GM12878 (cell line): Measurements from ENCODE around the gene ART4. TPM values are rescaled to one million over a fixed set of nuclear protein-coding genes. Genes with fewer than 3 reads are reported as not detected.

Experiments
- BACH1 ChIP-seq: fragments of 450-650 bp; IDR thresholded peaks from 2 replicates; pipeline ENCODE4 v1.6.1; 2017; ENCODE audit warnings: mild to moderate bottlenecking, borderline replicate concordance
- BCLAF1 ChIP-seq: fragments of 450-650 bp; IDR thresholded peaks from 2 replicates; pipeline ENCODE4 v1.6.1; 2017; ENCODE audit warnings: antibody characterized with exemption, mild to moderate bottlenecking, moderate library complexity
- CBFB ChIP-seq: IDR thresholded peaks from 2 replicates; pipeline ENCODE4 v1.6.1; 2016; ENCODE audit warnings: antibody characterized with exemption, low read depth
- CBX3 ChIP-seq: fragments of 200-600 bp; sonication (generic); IDR thresholded peaks from 2 replicates; pipeline ENCODE4 v1.6.1; 2016; ENCODE audit warnings: low read depth, borderline replicate concordance
- CHD4 ChIP-seq: fragments of 200-600 bp; sonication (generic); IDR thresholded peaks from 2 replicates; pipeline ENCODE4 v1.6.1; 2016; ENCODE audit warnings: mild to moderate bottlenecking
- CREM ChIP-seq: IDR thresholded peaks from 2 replicates; pipeline ENCODE4 v1.6.1; 2014; ENCODE audit warnings: antibody characterized with exemption, low read depth
- GABPA ChIP-seq: IDR thresholded peaks from 2 replicates; pipeline ENCODE4 v1.6.1; 2014; ENCODE audit warnings: antibody characterized with exemption, low read depth, mild to moderate bottlenecking, inconsistent platforms
- MXI1 ChIP-seq: fragments of 150-350 bp; IDR thresholded peaks from 2 replicates; pipeline ENCODE4 v1.6.1; 2011; ENCODE audit warnings: low read depth, mild to moderate bottlenecking, inconsistent platforms, low read length, improper control_type of control experiment
- NR2C1 ChIP-seq: fragments of 450-650 bp; IDR thresholded peaks from 2 replicates; pipeline ENCODE4 v1.6.1; 2017; ENCODE audit warnings: antibody characterized with exemption, mild to moderate bottlenecking, moderate library complexity
- PML ChIP-seq: IDR thresholded peaks from 2 replicates; pipeline ENCODE4 v1.6.1; 2012; ENCODE audit warnings: low read length, inconsistent platforms
- POLR2AphosphoS5 ChIP-seq: IDR thresholded peaks from 2 replicates; pipeline ENCODE4 v1.6.1; 2011; ENCODE audit warnings: mild to moderate bottlenecking, low read length, inconsistent platforms
- RELB ChIP-seq: fragments of 450-650 bp; IDR thresholded peaks from 2 replicates; pipeline ENCODE4 v1.6.1; 2017; ENCODE audit warnings: low read depth, mild to moderate bottlenecking, moderate library complexity
- TCF7 ChIP-seq: IDR thresholded peaks from 2 replicates; pipeline ENCODE4 v1.6.1; 2014; ENCODE audit warnings: antibody characterized with exemption, borderline replicate concordance
- YBX1 ChIP-seq: fragments of 450-650 bp; IDR thresholded peaks from 2 replicates; pipeline ENCODE4 v1.6.1; 2016; ENCODE audit warnings: antibody characterized with exemption
- ZNF384 ChIP-seq: IDR thresholded peaks from 2 replicates; pipeline ENCODE4 v1.6.1; 2012; ENCODE audit warnings: low read depth, mild to moderate bottlenecking, low read length, improper control_type of control experiment, borderline replicate concordance
- ZZZ3 ChIP-seq: IDR thresholded peaks from 2 replicates; pipeline ENCODE4 v1.6.1; 2011; ENCODE audit warnings: low read depth; ENCODE audit not compliant: control insufficient read depth, insufficient read length
- polyA plus RNA-seq, 11 experiments: library from polyadenylated mRNA; depleted of rRNA in 4 of 11; unstranded in 6 of 11; stranded (reverse) in 5 of 11; fragments of >200 nt; fragmentation: Nextera tagmentation in 4 of 11; fragmentation: Illumina TruSeq in 1 of 11; extraction: Ambion mirVana in 4 of 11; extraction: Trizol in 1 of 11; gene quantifications; 1 replicate in 1 of 11; 2 replicates in 10 of 11; pipeline versions ENCODE4 v1.2.1 to v1.2.3, GENCODE V29; 2011 to 2016; ENCODE audit warnings: inconsistent platforms in 2 of 11, missing spikeins in 2 of 11, low read depth in 1 of 11
- total RNA-seq, 4 experiments: library from RNA; depleted of rRNA in 3 of 4; stranded (reverse); fragments of >200 nt in 3 of 4; fragmentation: Illumina TruSeq in 1 of 4; extraction: Trizol in 1 of 4; gene quantifications; 2 replicates each; pipeline versions ENCODE4 v1.2.1 to v1.2.3, GENCODE V29; 2013 to 2021
- TF ChIP-seq, protein P1 (sequence below): fragments of 450-650 bp; IDR thresholded peaks from 2 replicates; pipeline ENCODE4 v1.6.1; 2017; ENCODE audit warnings: mild to moderate bottlenecking, moderate library complexity
- TF ChIP-seq, protein P2 (sequence below): IDR thresholded peaks from 2 replicates; pipeline ENCODE4 v1.6.1; 2011; ENCODE audit warnings: mild to moderate bottlenecking, low read depth, low read length, moderate library complexity; ENCODE audit not compliant: insufficient replicate concordance
- TF ChIP-seq, protein P3 (sequence below): fragments of 150-350 bp; IDR thresholded peaks from 2 replicates; pipeline ENCODE4 v1.6.1; 2014; ENCODE audit warnings: mild to moderate bottlenecking, low read depth, low read length
- TF ChIP-seq, protein P4 (sequence below): IDR thresholded peaks from 2 replicates; pipeline ENCODE4 v1.6.1; 2011; ENCODE audit warnings: low read depth, mild to moderate bottlenecking, low read length, moderate library complexity, borderline replicate concordance; ENCODE audit errors: extremely low read depth

ART4 gene
- total and polyA plus RNA-seq, 10 of the 15 experiments (the other 5 are each of a cell fraction or from before 2014, with no cell fraction given): 0.02 TPM; not detected in 9

GRCh38 chr12:14884458-14884878 is 41.1 kb upstream of the ART4 start (continued):
- TF ChIP-seq, protein P1, sequence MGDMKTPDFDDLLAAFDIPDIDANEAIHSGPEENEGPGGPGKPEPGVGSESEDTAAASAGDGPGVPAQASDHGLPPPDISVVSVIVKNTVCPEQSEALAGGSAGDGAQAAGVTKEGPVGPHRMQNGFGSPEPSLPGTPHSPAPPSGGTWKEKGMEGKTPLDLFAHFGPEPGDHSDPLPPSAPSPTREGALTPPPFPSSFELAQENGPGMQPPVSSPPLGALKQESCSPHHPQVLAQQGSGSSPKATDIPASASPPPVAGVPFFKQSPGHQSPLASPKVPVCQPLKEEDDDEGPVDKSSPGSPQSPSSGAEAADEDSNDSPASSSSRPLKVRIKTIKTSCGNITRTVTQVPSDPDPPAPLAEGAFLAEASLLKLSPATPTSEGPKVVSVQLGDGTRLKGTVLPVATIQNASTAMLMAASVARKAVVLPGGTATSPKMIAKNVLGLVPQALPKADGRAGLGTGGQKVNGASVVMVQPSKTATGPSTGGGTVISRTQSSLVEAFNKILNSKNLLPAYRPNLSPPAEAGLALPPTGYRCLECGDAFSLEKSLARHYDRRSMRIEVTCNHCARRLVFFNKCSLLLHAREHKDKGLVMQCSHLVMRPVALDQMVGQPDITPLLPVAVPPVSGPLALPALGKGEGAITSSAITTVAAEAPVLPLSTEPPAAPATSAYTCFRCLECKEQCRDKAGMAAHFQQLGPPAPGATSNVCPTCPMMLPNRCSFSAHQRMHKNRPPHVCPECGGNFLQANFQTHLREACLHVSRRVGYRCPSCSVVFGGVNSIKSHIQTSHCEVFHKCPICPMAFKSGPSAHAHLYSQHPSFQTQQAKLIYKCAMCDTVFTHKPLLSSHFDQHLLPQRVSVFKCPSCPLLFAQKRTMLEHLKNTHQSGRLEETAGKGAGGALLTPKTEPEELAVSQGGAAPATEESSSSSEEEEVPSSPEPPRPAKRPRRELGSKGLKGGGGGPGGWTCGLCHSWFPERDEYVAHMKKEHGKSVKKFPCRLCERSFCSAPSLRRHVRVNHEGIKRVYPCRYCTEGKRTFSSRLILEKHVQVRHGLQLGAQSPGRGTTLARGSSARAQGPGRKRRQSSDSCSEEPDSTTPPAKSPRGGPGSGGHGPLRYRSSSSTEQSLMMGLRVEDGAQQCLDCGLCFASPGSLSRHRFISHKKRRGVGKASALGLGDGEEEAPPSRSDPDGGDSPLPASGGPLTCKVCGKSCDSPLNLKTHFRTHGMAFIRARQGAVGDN: no peak
- TF ChIP-seq RELB (no peak), ZZZ3 (no peak), YBX1 (no peak), POLR2AphosphoS5 (no peak), BCLAF1 (no peak), CBFB (peak; percentile 81), CHD4 (no peak), BACH1 (no peak), MXI1 (no peak), PML (no peak), GABPA (no peak), TCF7 (no peak), CREM (no peak), NR2C1 (no peak), ZNF384 (no peak), CBX3 (no peak)
- TF ChIP-seq, protein P2, sequence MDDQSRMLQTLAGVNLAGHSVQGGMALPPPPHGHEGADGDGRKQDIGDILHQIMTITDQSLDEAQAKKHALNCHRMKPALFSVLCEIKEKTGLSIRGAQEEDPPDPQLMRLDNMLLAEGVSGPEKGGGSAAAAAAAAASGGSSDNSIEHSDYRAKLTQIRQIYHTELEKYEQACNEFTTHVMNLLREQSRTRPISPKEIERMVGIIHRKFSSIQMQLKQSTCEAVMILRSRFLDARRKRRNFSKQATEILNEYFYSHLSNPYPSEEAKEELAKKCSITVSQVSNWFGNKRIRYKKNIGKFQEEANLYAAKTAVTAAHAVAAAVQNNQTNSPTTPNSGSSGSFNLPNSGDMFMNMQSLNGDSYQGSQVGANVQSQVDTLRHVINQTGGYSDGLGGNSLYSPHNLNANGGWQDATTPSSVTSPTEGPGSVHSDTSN: peak; percentile 58
- TF ChIP-seq, protein P3, sequence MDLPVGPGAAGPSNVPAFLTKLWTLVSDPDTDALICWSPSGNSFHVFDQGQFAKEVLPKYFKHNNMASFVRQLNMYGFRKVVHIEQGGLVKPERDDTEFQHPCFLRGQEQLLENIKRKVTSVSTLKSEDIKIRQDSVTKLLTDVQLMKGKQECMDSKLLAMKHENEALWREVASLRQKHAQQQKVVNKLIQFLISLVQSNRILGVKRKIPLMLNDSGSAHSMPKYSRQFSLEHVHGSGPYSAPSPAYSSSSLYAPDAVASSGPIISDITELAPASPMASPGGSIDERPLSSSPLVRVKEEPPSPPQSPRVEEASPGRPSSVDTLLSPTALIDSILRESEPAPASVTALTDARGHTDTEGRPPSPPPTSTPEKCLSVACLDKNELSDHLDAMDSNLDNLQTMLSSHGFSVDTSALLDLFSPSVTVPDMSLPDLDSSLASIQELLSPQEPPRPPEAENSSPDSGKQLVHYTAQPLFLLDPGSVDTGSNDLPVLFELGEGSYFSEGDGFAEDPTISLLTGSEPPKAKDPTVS: no peak
- TF ChIP-seq, protein P4, sequence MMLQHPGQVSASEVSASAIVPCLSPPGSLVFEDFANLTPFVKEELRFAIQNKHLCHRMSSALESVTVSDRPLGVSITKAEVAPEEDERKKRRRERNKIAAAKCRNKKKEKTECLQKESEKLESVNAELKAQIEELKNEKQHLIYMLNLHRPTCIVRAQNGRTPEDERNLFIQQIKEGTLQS: no peak
